Measurements from ENCODE around the gene PEG3. TPM values are rescaled to one million over a fixed set of nuclear protein-coding genes. Genes with fewer than 3 reads are reported as not detected.

The PEG3 gene
- total RNA-seq, 1 donor from 2014 or later: 2.1 TPM

GRCh38 chr19:56813531-56813930 is 27.0 kb downstream of the PEG3 start:
- TF ChIP-seq CTCF (IDR thresholded peaks at IDR 0.05; ENCODE audit: insufficient read depth, low read length, poor library complexity, severe bottlenecking): no peak
- no peak for DNase-seq (ENCODE audit: low read depth)
- Histone ChIP-seq H3K27me3 (ENCODE audit: control insufficient read depth, insufficient read depth, low read length) (no peaks in the 10 kb centered on the region), H3K36me3 (ENCODE audit: control insufficient read depth, insufficient read depth, low read length) (no peaks in the 10 kb centered on the region), H3K4me3 (ENCODE audit: low read depth, low read length) (no peak overlapping the region)

DNA sequence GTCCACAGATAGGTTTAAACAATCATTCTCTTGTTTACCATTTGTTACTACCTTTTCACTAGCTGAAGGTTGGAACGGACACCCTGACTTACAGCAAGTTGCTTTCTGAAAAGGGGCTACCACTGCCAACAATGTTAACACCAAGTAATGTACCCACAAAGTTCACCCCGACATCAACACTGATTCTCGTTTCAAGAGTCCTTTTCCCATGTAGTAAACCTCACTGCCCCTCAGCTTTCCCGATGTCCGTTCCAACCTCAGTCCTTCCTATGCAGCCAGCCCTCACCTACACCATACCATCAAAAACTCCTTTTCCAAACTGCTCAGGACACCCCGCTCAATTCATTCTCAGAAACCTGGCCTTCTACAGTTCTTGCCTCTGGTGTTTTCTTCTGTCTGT is 29.0 kb downstream of the PEG3 start:
- DNase-seq (ENCODE audit: low read depth): no peak
- Histone ChIP-seq H3K36me3 (ENCODE audit: control insufficient read depth, insufficient read depth, low read length) (no peaks in the 10 kb centered on the region), H3K4me3 (ENCODE audit: low read depth, low read length) (no peak overlapping the region), H3K27me3 (ENCODE audit: control insufficient read depth, insufficient read depth, low read length) (no peaks in the 10 kb centered on the region)
- no peak for TF ChIP-seq CTCF (IDR thresholded peaks at IDR 0.05; ENCODE audit: insufficient read depth, low read length, poor library complexity, severe bottlenecking)

- Histone ChIP-seq H3K27me3 (ENCODE audit: control insufficient read depth, insufficient read depth, low read length) (no peaks in the 10 kb centered on the region), H3K36me3 (ENCODE audit: control insufficient read depth, insufficient read depth, low read length) (no peaks in the 10 kb centered on the region), H3K4me3 (ENCODE audit: low read depth, low read length) (no peak overlapping the region)
- no peak for DNase-seq (ENCODE audit: low read depth)
- TF ChIP-seq CTCF (IDR thresholded peaks at IDR 0.05; ENCODE audit: insufficient read depth, low read length, poor library complexity, severe bottlenecking): no peak
Observed at GRCh38 chr19:56810260-56810659, 30.3 kb downstream of the PEG3 start.

GRCh38 chr19:56808717-56809392 is 31.7 kb downstream of the PEG3 start:
- TF ChIP-seq CTCF (IDR thresholded peaks at IDR 0.05; ENCODE audit: insufficient read depth, low read length, poor library complexity, severe bottlenecking): no peak

DNA sequence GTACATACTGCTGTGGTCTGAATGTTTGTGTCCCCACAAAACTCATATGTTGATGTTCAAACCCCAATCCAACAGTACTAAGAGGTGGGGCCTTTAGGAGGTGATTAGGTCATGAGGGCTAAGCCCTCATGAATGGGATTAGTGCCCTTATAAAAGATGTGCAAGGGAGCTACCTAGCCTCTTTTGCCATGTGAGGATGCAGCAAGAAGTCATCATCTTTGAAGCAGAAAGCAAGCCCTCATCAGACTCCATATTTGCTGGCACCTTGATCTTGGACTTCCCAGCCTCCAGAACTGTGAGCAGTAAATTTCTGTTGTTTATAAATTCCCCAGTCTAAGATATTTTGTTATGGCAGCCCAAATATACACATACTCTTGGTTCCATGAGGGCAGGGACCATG is 33.9 kb downstream of the PEG3 start:
- H3K27me3 ChIP-seq (ENCODE audit: control insufficient read depth, insufficient read depth, low read length): no peaks in the 10 kb centered on the region
- no peak for TF ChIP-seq CTCF (IDR thresholded peaks at IDR 0.05; ENCODE audit: insufficient read depth, low read length, poor library complexity, severe bottlenecking)
- DNase-seq (ENCODE audit: low read depth): no peak
- H3K36me3 ChIP-seq (ENCODE audit: control insufficient read depth, insufficient read depth, low read length): no peaks in the 10 kb centered on the region
- no peak overlapping the region for H3K4me3 ChIP-seq (ENCODE audit: low read depth, low read length)

More at GRCh38 chr19:56808717-56809392, 31.7 kb downstream of the PEG3 start:
- H3K36me3 ChIP-seq (ENCODE audit: control insufficient read depth, insufficient read depth, low read length): no peaks in the 10 kb centered on the region
- H3K4me3 ChIP-seq (ENCODE audit: low read depth, low read length): no peak overlapping the region
- H3K27me3 ChIP-seq (ENCODE audit: control insufficient read depth, insufficient read depth, low read length): no peaks in the 10 kb centered on the region
- DNase-seq (ENCODE audit: low read depth): no peak

Other genes with a start within 250 kb of the PEG3 start
- gene ZNF71, start 245.4 kb downstream of the PEG3 start, total RNA-seq: 12.3 and 14.2 TPM in 2 replicates
- gene SMIM17, start 197.6 kb downstream of the PEG3 start, total RNA-seq: 0.46 TPM in 1 of 2 replicates, not detected in the other
- 5.3 and 7.7 TPM in 2 replicates for gene ZNF835, start 169.0 kb downstream of the PEG3 start, total RNA-seq
- 0.07 TPM in 1 of 2 replicates, not detected in the other for gene ZIM2, start within 50 bp of the PEG3 start, total RNA-seq

Data from kidney epithelial cell (primary cell).